ENCODE data around the gene NKX6-1.

GRCh38 chr4:84491481-84491880 lies 7.6 kb downstream of the NKX6-1 start:
- TF ChIP-seq CTCF (IDR thresholded peaks at IDR 0.05) (no peak), POLR2AphosphoS5 (IDR thresholded peaks at IDR 0.05) (no peak), POLR2A (IDR thresholded peaks at IDR 0.05) (no peak), EP300 (IDR thresholded peaks at IDR 0.05; ENCODE audit: low read depth) (no peak)
